ENCODE measurements around the gene RPUSD4. TPM values are rescaled to one million over a fixed set of nuclear protein-coding genes. Genes with fewer than 3 reads are reported as not detected.

RPUSD4 gene
- total RNA-seq, 4 donors from 2014 or later, result 11.7 to 35.3 (median 23.6) TPM

GRCh38 chr11:126172596-126173038, 38.8 kb downstream of the RPUSD4 start:
- no peak for DNase-seq
- H3K27me3 ChIP-seq, result no peaks in the 10 kb centered on the region
- H3K4me3 ChIP-seq, result no peak overlapping the region
- H3K36me3 ChIP-seq, result no peaks in the 10 kb centered on the region
- no peaks in the 10 kb centered on the region for H3K9me3 ChIP-seq
- no peak overlapping the region for H3K27ac ChIP-seq
- H3K4me1 ChIP-seq, result no peaks in the 10 kb centered on the region
- TF ChIP-seq CTCF (IDR thresholded peaks at IDR 0.05) (no peak), POLR2A (IDR thresholded peaks at IDR 0.05) (no peak)

- Histone ChIP-seq H3K27me3 (no peaks in the 10 kb centered on the region), H3K9me3 (no peaks in the 10 kb centered on the region), H3K4me3 (no peak overlapping the region), H3K27ac (no peak overlapping the region), H3K36me3 (no peaks in the 10 kb centered on the region), H3K4me1 (no peaks in the 10 kb centered on the region)
- DNase-seq, result no peak
- TF ChIP-seq CTCF (IDR thresholded peaks at IDR 0.05), result no peak
- TF ChIP-seq POLR2A (IDR thresholded peaks at IDR 0.05), result no peak
Observed at GRCh38 chr11:126169291-126169690, 42.2 kb downstream of the RPUSD4 start.

GRCh38 chr11:126167488-126167887, 44.0 kb downstream of the RPUSD4 start:
- no peaks in the 10 kb centered on the region for H3K4me1 ChIP-seq
- no peaks in the 10 kb centered on the region for H3K36me3 ChIP-seq
- TF ChIP-seq POLR2A (IDR thresholded peaks at IDR 0.05), result no peak
- no peak for TF ChIP-seq CTCF (IDR thresholded peaks at IDR 0.05)
- no peak overlapping the region for H3K4me3 ChIP-seq
- H3K27ac ChIP-seq, result no peak overlapping the region
- H3K27me3 ChIP-seq, result no peaks in the 10 kb centered on the region
- no peak for DNase-seq
- H3K9me3 ChIP-seq, result no peaks in the 10 kb centered on the region

GRCh38 chr11:126166413-126166812, 45.0 kb downstream of the RPUSD4 start:
- TF ChIP-seq POLR2A (IDR thresholded peaks at IDR 0.05) (no peak), CTCF (IDR thresholded peaks at IDR 0.05) (no peak)
- no peaks in the 10 kb centered on the region for H3K4me1 ChIP-seq
- no peak overlapping the region for H3K4me3 ChIP-seq
- DNase-seq, result no peak
- no peaks in the 10 kb centered on the region for H3K27me3 ChIP-seq
- H3K27ac ChIP-seq, result no peak overlapping the region
- H3K36me3 ChIP-seq, result no peaks in the 10 kb centered on the region
- H3K9me3 ChIP-seq, result no peaks in the 10 kb centered on the region

GRCh38 chr11:126165757-126166156, 45.7 kb downstream of the RPUSD4 start:
- H3K4me1 ChIP-seq, result no peaks in the 10 kb centered on the region
- no peak overlapping the region for H3K4me3 ChIP-seq
- no peak for TF ChIP-seq CTCF (IDR thresholded peaks at IDR 0.05)
- no peak for TF ChIP-seq POLR2A (IDR thresholded peaks at IDR 0.05)
- no peaks in the 10 kb centered on the region for H3K36me3 ChIP-seq
- H3K27ac ChIP-seq, result no peak overlapping the region
- H3K9me3 ChIP-seq, result no peaks in the 10 kb centered on the region
- H3K27me3 ChIP-seq, result no peaks in the 10 kb centered on the region
- no peak for DNase-seq

GRCh38 chr11:126165311-126165720, 46.1 kb downstream of the RPUSD4 start:
- H3K36me3 ChIP-seq, result no peaks in the 10 kb centered on the region
- H3K4me3 ChIP-seq, result no peak overlapping the region
- H3K27ac ChIP-seq, result no peak overlapping the region
- H3K4me1 ChIP-seq, result no peaks in the 10 kb centered on the region
- no peak for TF ChIP-seq POLR2A (IDR thresholded peaks at IDR 0.05)
- no peak for TF ChIP-seq CTCF (IDR thresholded peaks at IDR 0.05)
- no peak for DNase-seq
- no peaks in the 10 kb centered on the region for H3K27me3 ChIP-seq
- no peaks in the 10 kb centered on the region for H3K9me3 ChIP-seq
